A549 (cell line): ENCODE data around the gene HLA-DMB. TPM values are rescaled to one million over a fixed set of nuclear protein-coding genes. Genes with fewer than 3 reads are reported as not detected.

Experiments used
- ATAC-seq, 2 experiments: fragments of 200-7000 bp in 1 of 2; fragments of >200 bp in 1 of 2; cut with Nextera tagmentation in 1 of 2; cut with Tn5 transposase in 1 of 2; 3 replicates each; pipeline versions ENCODE4 v1.8.0 to v1.9.1; 2018 to 2020; ENCODE audit warnings: mild to moderate bottlenecking in 1 of 2, moderate library complexity in 1 of 2
- CTCF ChIA-PET: fragments of 300-600 bp; sonication (Branson Sonifier 250); formaldehyde crosslinking; extraction: SDS; loops from one replicate; lab custom pipeline; 2021; ENCODE audit warnings: antibody characterized with exemption, inconsistent platforms; lab: Yijun Ruan, JAX
- POLR2A ChIA-PET: fragments of 350-600 bp; formaldehyde crosslinking; extraction: SDS; loops from one replicate; lab custom pipeline; 2021; ENCODE audit warnings: antibody characterized with exemption, inconsistent platforms; lab: Yijun Ruan, JAX
- DNase-seq, 2 experiments: peaks; one replicate each; pipeline versions ENCODE4 v3.0.0 to v3.0.0-alpha.2; 2011 to 2016; ENCODE audit warnings: low read depth in 1 of 2, low spot score in 1 of 2
- FAIRE-seq: peaks from 2 replicates; lab custom pipeline; 2011; peaks lifted over from hg19 to GRCh38; lab: Jason Lieb, UNC
- H3K27ac ChIP-seq, 2 experiments: fragments of >200 bp; sonication (Bioruptor Twin); formaldehyde crosslinking; 3 replicates each; pipeline ENCODE4 v1.5.1; 2016 to 2017
- H3K4me1 ChIP-seq: fragments of >200 bp; sonication (Bioruptor Twin); formaldehyde crosslinking; 3 replicates; pipeline ENCODE4 v1.6.1; 2016
- H3K4me2 ChIP-seq: fragments of >200 bp; sonication (Bioruptor Twin); formaldehyde crosslinking; 3 replicates; pipeline ENCODE4 v1.6.1; 2016
- H3K4me3 ChIP-seq: fragments of >200 bp; sonication (Bioruptor Twin); formaldehyde crosslinking; 3 replicates; pipeline ENCODE4 v1.5.1; 2016
- H3K9me3 ChIP-seq: fragments of >200 bp; sonication (Bioruptor Twin); formaldehyde crosslinking; 3 replicates; pipeline ENCODE4 v1.6.1; 2016
- CBX8 ChIP-seq: fragments of 200-600 bp; sonication (generic); IDR thresholded peaks from 2 replicates; pipeline ENCODE4 v1.6.1; 2016
- CEBPB ChIP-seq, 2 experiments: fragments of >200 bp in 1 of 2; sonication (Bioruptor Twin) in 1 of 2; formaldehyde crosslinking in 1 of 2; IDR thresholded peaks; 2 replicates each; pipeline ENCODE4 v1.6.1; 2012 to 2016
- CHD2 ChIP-seq: fragments of 150-350 bp; IDR thresholded peaks from 2 replicates; pipeline ENCODE4 v1.6.1; 2014; ENCODE audit warnings: low read length; ENCODE audit not compliant: partially characterized antibody
- CHD4 ChIP-seq: fragments of 200-600 bp; sonication (generic); IDR thresholded peaks from 2 replicates; pipeline ENCODE4 v1.6.1; 2016; ENCODE audit warnings: antibody characterized with exemption, mild to moderate bottlenecking, borderline replicate concordance
- EHMT2 ChIP-seq: fragments of 200-600 bp; sonication (generic); IDR thresholded peaks from 2 replicates; pipeline ENCODE4 v1.6.1; 2016; ENCODE audit warnings: antibody characterized with exemption, low read depth, mild to moderate bottlenecking, moderate library complexity
- FOSB ChIP-seq: fragments of 250-450 bp; sonication (Bioruptor Pico); IDR thresholded peaks from 2 replicates; pipeline ENCODE4 v1.5.0; 2020; ENCODE audit warnings: mild to moderate bottlenecking, moderate library complexity
- FOXS1 ChIP-seq: fragments of 250-450 bp; sonication (Bioruptor Pico); IDR thresholded peaks from 2 replicates; pipeline ENCODE4 v1.5.0; 2020; ENCODE audit warnings: mild to moderate bottlenecking, moderate library complexity
- JUN ChIP-seq, 2 experiments: fragments of >200 bp; sonication (Bioruptor Twin); formaldehyde crosslinking; IDR thresholded peaks; 2 replicates in 1 of 2; 3 replicates in 1 of 2; pipeline ENCODE4 v1.6.1; 2016 to 2017
- KDM5A ChIP-seq: fragments of 200-600 bp; sonication (generic); IDR thresholded peaks from 2 replicates; pipeline ENCODE4 v1.6.1; 2016; ENCODE audit warnings: antibody characterized with exemption, mild to moderate bottlenecking
- MAFK ChIP-seq: fragments of 450-650 bp; IDR thresholded peaks from 2 replicates; pipeline ENCODE4 v1.6.1; 2014; ENCODE audit not compliant: partially characterized antibody
- NPAS2 ChIP-seq: fragments of 250-450 bp; sonication (Bioruptor Pico); IDR thresholded peaks from 2 replicates; pipeline ENCODE4 v1.8.0; 2022; ENCODE audit warnings: mild to moderate bottlenecking, moderate library complexity, borderline replicate concordance
- POLR2A ChIP-seq: IDR thresholded peaks from 2 replicates; pipeline ENCODE4 v1.6.1; 2012; ENCODE audit warnings: mild to moderate bottlenecking, low read length
- POLR2AphosphoS2 ChIP-seq: conservative IDR thresholded peaks from 2 replicates; pipeline ENCODE4 v1.6.1; 2012; ENCODE audit warnings: low read length, improper control_type of control experiment, inconsistent platforms
- RARB ChIP-seq: fragments of 250-450 bp; sonication (Bioruptor Pico); IDR thresholded peaks from 2 replicates; pipeline ENCODE4 v1.8.0; 2021; ENCODE audit warnings: mild to moderate bottlenecking, moderate library complexity
- RFX5 ChIP-seq: fragments of 450-650 bp; IDR thresholded peaks from 2 replicates; pipeline ENCODE4 v1.7.1; 2014; ENCODE audit warnings: antibody characterized with exemption, mild to moderate bottlenecking, moderate library complexity
- SREBF2 ChIP-seq: fragments of 450-650 bp; IDR thresholded peaks from 2 replicates; pipeline ENCODE4 v1.6.1; 2014; ENCODE audit warnings: mild to moderate bottlenecking, moderate library complexity
- ZFP36 ChIP-seq: fragments of 450-650 bp; IDR thresholded peaks from 2 replicates; pipeline ENCODE4 v1.6.1; 2014; ENCODE audit warnings: borderline replicate concordance; ENCODE audit not compliant: partially characterized antibody
- ZNF302 ChIP-seq: fragments of 250-450 bp; sonication (Bioruptor Pico); IDR thresholded peaks from 2 replicates; pipeline ENCODE4 v1.9.0; 2021; ENCODE audit warnings: inconsistent platforms, mild to moderate bottlenecking, moderate library complexity
- WGBS: methylation state at CpG from one replicate; pipeline ENCODE4 v1.1.6; 2017; ENCODE audit errors: missing lambda C conversion rate; 5-methylcytosine and 5-hydroxymethylcytosine counted together
- polyA plus RNA-seq, 4 experiments: library from polyadenylated mRNA; depleted of rRNA in 3 of 4; stranded (reverse); fragments of >200 nt; fragmentation: RNase III in 1 of 4; extraction: RNeasy Plus Mini Kit Qiagen cat#74134 plus additional on column Dnase treatment in 1 of 4; gene quantifications; 2 replicates in 3 of 4; 3 replicates in 1 of 4; pipeline ENCODE4 v1.2.3, GENCODE V29; 2011 to 2017
- TF ChIP-seq, protein P1 (sequence below): fragments of 250-450 bp; sonication (Bioruptor Pico); IDR thresholded peaks from 2 replicates; pipeline ENCODE4 v1.5.0; 2020; ENCODE audit warnings: low read depth, mild to moderate bottlenecking, moderate library complexity
- TF ChIP-seq, protein P2 (sequence below): fragments of >200 bp; sonication (Bioruptor Twin); formaldehyde crosslinking; IDR thresholded peaks from 3 replicates; pipeline ENCODE4 v1.5.1; 2016
- TF ChIP-seq, protein P3 (sequence below): fragments of 150-350 bp; IDR thresholded peaks from 2 replicates; pipeline ENCODE4 v1.6.1; 2014; ENCODE audit warnings: low read depth, mild to moderate bottlenecking, low read length

The HLA-DMB gene
- polyA plus RNA-seq, 2 of the 4 experiments (the other 2 are of a cell fraction), result 3.7 to 14.3 TPM

DNA sequence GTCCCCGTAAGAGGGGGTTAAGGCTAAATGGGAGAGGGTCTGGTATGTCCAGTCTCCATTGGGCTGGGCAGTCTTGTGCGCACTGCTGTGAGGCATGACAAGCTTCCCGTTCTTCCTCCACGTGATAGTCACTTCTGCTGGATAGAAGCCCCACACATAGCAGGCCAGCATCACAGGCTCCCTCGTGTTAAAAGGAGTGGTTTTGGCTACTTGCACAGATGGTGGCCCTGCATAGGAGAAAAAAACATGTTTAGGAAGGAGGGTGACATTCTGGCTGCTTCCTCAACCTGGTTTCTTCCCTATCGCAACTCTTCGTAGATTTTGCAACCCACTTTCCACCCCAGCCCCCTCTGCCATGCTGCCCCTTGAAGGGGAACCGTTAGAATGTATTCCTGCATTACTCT, 3.6 kb downstream of the HLA-DMB start:
- FAIRE-seq (no peak), ATAC-seq (no peak), DNase-seq (no peak)
- H3K9me3 ChIP-seq, result no peaks in the 10 kb centered on the region
- WGBS, result 69% methylated on average over 8 of the region's 8 CpGs
- no peak overlapping the region for H3K27ac ChIP-seq
- ChIA-PET CTCF (interaction anchor here (0.6 to 10.0 kb wide), 2 partner anchors 49 to 92 kb away, joined by 3 to 124 read pairs; no protein-coding TSS in a partner anchor), POLR2A (no interaction called here)
- TF ChIP-seq SREBF2, result no peak
- no peak for TF ChIP-seq CEBPB (IDR thresholded peaks at IDR 0.05)
- TF ChIP-seq ZFP36, result no peak
- TF ChIP-seq CBX8, result no peak
- TF ChIP-seq, protein P1, sequence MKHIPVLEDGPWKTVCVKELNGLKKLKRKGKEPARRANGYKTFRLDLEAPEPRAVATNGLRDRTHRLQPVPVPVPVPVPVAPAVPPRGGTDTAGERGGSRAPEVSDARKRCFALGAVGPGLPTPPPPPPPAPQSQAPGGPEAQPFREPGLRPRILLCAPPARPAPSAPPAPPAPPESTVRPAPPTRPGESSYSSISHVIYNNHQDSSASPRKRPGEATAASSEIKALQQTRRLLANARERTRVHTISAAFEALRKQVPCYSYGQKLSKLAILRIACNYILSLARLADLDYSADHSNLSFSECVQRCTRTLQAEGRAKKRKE, result no peak
- no peak for TF ChIP-seq RFX5
- TF ChIP-seq, protein P2, sequence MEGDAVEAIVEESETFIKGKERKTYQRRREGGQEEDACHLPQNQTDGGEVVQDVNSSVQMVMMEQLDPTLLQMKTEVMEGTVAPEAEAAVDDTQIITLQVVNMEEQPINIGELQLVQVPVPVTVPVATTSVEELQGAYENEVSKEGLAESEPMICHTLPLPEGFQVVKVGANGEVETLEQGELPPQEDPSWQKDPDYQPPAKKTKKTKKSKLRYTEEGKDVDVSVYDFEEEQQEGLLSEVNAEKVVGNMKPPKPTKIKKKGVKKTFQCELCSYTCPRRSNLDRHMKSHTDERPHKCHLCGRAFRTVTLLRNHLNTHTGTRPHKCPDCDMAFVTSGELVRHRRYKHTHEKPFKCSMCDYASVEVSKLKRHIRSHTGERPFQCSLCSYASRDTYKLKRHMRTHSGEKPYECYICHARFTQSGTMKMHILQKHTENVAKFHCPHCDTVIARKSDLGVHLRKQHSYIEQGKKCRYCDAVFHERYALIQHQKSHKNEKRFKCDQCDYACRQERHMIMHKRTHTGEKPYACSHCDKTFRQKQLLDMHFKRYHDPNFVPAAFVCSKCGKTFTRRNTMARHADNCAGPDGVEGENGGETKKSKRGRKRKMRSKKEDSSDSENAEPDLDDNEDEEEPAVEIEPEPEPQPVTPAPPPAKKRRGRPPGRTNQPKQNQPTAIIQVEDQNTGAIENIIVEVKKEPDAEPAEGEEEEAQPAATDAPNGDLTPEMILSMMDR, result no peak
- TF ChIP-seq POLR2AphosphoS2, result no peak
- no peak for TF ChIP-seq KDM5A
- no peak for TF ChIP-seq NPAS2
- no peak for TF ChIP-seq FOXS1 (CRISPR knock-in tag)
- no peak for TF ChIP-seq EHMT2
- TF ChIP-seq FOSB, result no peak
- no peak for TF ChIP-seq MAFK
- H3K4me2 ChIP-seq, result no peak overlapping the region
- H3K4me1 ChIP-seq, result no peaks in the 10 kb centered on the region
- no peak overlapping the region for H3K4me3 ChIP-seq

DNA sequence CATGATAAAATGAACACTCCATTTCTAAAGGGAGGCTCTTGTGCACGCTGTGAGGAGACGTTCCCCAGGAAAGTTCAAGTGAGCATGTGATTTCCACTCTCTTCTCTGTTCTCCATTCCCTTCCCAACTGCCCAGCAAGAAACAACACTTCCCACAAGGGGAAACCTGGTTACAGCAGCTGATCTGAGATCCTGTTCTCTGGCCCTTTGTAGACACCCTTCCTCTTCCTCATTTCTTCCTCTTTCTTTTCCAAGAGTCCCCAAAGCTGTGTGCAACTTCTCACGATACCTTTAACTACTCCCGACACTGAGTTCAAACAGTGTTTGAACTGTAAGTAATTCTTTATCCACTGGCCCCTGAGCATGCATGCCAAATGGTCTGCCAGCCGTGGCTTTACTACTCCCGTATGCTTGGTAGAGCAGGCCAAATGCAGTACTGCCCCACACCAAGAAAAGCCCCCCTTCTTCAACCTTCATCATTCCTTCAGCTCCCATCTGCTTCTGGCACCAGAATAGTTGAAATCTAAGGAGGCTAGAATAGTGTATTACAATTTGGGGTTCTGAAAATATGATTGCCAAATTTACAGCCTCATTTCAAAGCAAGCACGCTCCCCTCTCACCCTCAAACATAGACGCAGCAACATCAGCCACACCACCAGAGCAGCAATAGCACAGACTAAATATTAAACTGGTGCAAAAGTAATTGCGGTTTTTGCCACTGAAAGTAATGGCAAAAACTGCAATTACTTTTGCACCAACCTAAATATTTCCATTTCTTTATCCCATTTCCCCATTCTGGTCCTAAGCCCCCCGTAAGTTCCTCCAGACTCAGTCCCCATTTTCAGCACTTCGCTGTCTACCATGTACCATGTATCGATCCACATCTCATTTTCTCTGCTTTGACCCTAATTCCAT, 4.3 kb downstream of the HLA-DMB start:
- no peak overlapping the region for H3K4me3 ChIP-seq
- POLR2A ChIA-PET, result no interaction called here
- ATAC-seq (no peak), DNase-seq (no peak), FAIRE-seq (no peak)
- no peaks in the 10 kb centered on the region for H3K9me3 ChIP-seq
- TF ChIP-seq RARB (no peak), SREBF2 (no peak), EHMT2 (no peak), ZNF302 (CRISPR knock-in tag) (no peak), CHD4 (no peak)
- 81% methylated on average over 12 of the region's 12 CpGs for WGBS
- H3K27ac ChIP-seq, result no peak overlapping the region
- H3K4me2 ChIP-seq, result no peak overlapping the region
- CTCF ChIA-PET, result interaction anchor here (0.6 to 10.0 kb wide), 7 partner anchors 14 to 312 kb away, joined by 3 to 124 read pairs (median 5); partner anchors contain the start of gene BRD2
- H3K4me1 ChIP-seq, result no peaks in the 10 kb centered on the region

DNA sequence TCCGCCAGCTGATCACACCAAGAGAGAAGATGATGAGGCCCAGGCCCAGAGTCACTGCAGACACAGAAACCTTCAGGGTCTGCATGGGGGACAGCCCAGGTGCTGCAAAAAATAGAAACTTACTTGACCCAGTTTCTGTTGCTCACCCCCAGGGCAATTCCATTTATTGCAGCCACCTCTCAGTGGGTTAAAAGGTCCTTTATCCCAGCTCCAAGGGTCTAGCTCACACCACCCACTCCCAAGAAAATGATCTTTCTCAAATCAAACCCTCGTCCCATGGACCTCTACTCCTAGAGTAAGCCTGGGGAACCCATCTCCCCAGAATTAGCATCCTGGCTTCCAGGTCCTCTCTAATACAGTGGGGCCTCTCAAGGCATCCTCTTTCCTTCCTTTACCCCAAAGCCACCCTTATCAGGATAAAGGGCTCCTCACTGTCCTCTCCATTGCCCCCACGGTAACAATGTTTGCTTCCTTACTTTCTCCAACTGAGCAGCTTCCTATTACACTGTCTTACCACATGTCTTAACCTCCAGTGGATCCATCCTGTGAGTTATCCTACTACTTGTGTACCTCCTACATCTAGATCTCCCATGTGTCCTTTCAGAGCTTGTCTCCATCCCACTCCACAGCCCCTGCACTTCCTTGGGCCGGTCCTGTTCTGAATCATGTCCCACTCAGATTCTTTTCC, 5.1 kb downstream of the HLA-DMB start:
- CTCF ChIA-PET, result interaction anchor here (1.0 to 10.0 kb wide), 6 partner anchors 15 to 313 kb away, joined by 3 to 124 read pairs (median 6); partner anchors contain the start of gene BRD2
- POLR2A ChIA-PET, result no interaction called here
- DNase-seq, result no peak
- no peak for FAIRE-seq
- Histone ChIP-seq H3K4me1 (no peaks in the 10 kb centered on the region), H3K27ac (no peak overlapping the region), H3K9me3 (no peaks in the 10 kb centered on the region), H3K4me2 (no peak overlapping the region), H3K4me3 (no peak overlapping the region)
- no peak for TF ChIP-seq CHD2
- TF ChIP-seq, protein P3, sequence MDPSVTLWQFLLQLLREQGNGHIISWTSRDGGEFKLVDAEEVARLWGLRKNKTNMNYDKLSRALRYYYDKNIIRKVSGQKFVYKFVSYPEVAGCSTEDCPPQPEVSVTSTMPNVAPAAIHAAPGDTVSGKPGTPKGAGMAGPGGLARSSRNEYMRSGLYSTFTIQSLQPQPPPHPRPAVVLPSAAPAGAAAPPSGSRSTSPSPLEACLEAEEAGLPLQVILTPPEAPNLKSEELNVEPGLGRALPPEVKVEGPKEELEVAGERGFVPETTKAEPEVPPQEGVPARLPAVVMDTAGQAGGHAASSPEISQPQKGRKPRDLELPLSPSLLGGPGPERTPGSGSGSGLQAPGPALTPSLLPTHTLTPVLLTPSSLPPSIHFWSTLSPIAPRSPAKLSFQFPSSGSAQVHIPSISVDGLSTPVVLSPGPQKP, result no peak
- TF ChIP-seq FOXS1 (CRISPR knock-in tag), result no peak
- TF ChIP-seq NPAS2, result no peak
- TF ChIP-seq POLR2A, result no peak
- TF ChIP-seq ZFP36, result no peak
- TF ChIP-seq JUN (IDR thresholded peaks at IDR 0.05), result no peak
- 82% methylated on average over 4 of the region's 4 CpGs for WGBS
- no peak for ATAC-seq
